Caco-2 (cell line): ENCODE results near the gene IPPK. TPM values are rescaled to one million over a fixed set of nuclear protein-coding genes. Genes with fewer than 3 reads are reported as not detected.

Source experiments
- BruUV-seq: library from RNA; stranded (reverse); fragments of 400-500 nt; replicated peaks from 2 replicates; lab custom pipeline; 2021; lab: Mats Ljungman, UMichigan
- CTCF ChIA-PET: fragments of 300-600 bp; sonication (Branson Sonifier 250); formaldehyde crosslinking; loops from one replicate; lab custom pipeline; 2022; ENCODE audit warnings: antibody characterized with exemption; lab: Charles Lee
- POLR2A ChIA-PET: fragments of 300-600 bp; sonication (Branson Sonifier 250); formaldehyde crosslinking; loops from one replicate; lab custom pipeline; 2022; ENCODE audit warnings: antibody characterized with exemption; lab: Charles Lee
- DNase-seq, 2 experiments: peaks; one replicate each; pipeline versions ENCODE4 v3.0.0 to v3.0.0-alpha.2; 2020 to 2022
- H3K27me3 ChIP-seq: replicated peaks from 2 replicates; pipeline ENCODE4 v1.6.0; 2011; ENCODE audit warnings: low read length; ENCODE audit not compliant: control insufficient read depth, insufficient read depth
- H3K36me3 ChIP-seq: 2 replicates; pipeline ENCODE4 v1.5.1; 2011; ENCODE audit warnings: low read length; ENCODE audit not compliant: control insufficient read depth, insufficient read depth
- H3K4me1 ChIP-seq: fragments of 250-450 bp; sonication (Bioruptor Pico); 2 replicates; pipeline ENCODE4 v1.5.1; 2020; ENCODE audit warnings: mild to moderate bottlenecking
- H3K4me3 ChIP-seq: 2 replicates; pipeline ENCODE4 v1.5.1; 2011; ENCODE audit warnings: low read depth, mild to moderate bottlenecking, control low read depth, low read length
- H3K9me3 ChIP-seq: fragments of 250-450 bp; sonication (Bioruptor Pico); 2 replicates; pipeline ENCODE4 v1.5.1; 2020; ENCODE audit warnings: mild to moderate bottlenecking, moderate library complexity
- H3K27ac Mint-ChIP-seq: one replicate; pipeline ENCODE4 v1.8.0; 2022; ENCODE audit warnings: mixed read lengths; ENCODE audit not compliant: unreplicated experiment
- H3K27me3 Mint-ChIP-seq: one replicate; pipeline ENCODE4 v1.8.0; 2022; ENCODE audit warnings: mixed read lengths; ENCODE audit not compliant: insufficient read depth, unreplicated experiment
- H3K36me3 Mint-ChIP-seq: one replicate; pipeline ENCODE4 v1.8.0; 2022; ENCODE audit warnings: mild to moderate bottlenecking, mixed read lengths; ENCODE audit not compliant: insufficient read depth, unreplicated experiment
- H3K4me1 Mint-ChIP-seq: one replicate; pipeline ENCODE4 v1.8.0; 2022; ENCODE audit warnings: low read depth, mixed read lengths; ENCODE audit not compliant: unreplicated experiment
- H3K4me3 Mint-ChIP-seq: one replicate; pipeline ENCODE4 v1.8.0; 2022; ENCODE audit warnings: mild to moderate bottlenecking, moderate library complexity, mixed read lengths; ENCODE audit not compliant: unreplicated experiment
- H3K9me3 Mint-ChIP-seq: one replicate; pipeline ENCODE4 v1.8.0; 2022; ENCODE audit warnings: mixed read lengths; ENCODE audit not compliant: unreplicated experiment
- intact Hi-C: fragments of 100-400 bp; cut with micrococcal nuclease; formaldehyde crosslinking; loops from one replicate; pipeline ENCODE4 v1.10.0; 2022; ENCODE audit not compliant: unreplicated experiment
- total RNA-seq: library from RNA; stranded (reverse); gene quantifications from 2 replicates; pipeline ENCODE4 v1.2.3, GENCODE V29; 2022
- TF ChIP-seq, protein P1 (sequence below), 2 experiments: fragments of 200-600 bp in 1 of 2; IDR thresholded peaks; 1 replicate in 1 of 2; 2 replicates in 1 of 2; pipeline versions ENCODE4 v1.5.1 to v1.8.0; 2011 to 2022; ENCODE audit warnings: antibody characterized with exemption in 1 of 2, control low read depth in 1 of 2, inconsistent platforms in 1 of 2, low read depth in 1 of 2, low read length in 1 of 2, mild to moderate bottlenecking in 1 of 2, moderate library complexity in 1 of 2; ENCODE audit not compliant: insufficient read depth in 1 of 2, severe bottlenecking in 1 of 2, unreplicated experiment in 1 of 2

IPPK gene
- total RNA-seq, 1 experiment from 2014 or later = 5.4 TPM

DNA sequence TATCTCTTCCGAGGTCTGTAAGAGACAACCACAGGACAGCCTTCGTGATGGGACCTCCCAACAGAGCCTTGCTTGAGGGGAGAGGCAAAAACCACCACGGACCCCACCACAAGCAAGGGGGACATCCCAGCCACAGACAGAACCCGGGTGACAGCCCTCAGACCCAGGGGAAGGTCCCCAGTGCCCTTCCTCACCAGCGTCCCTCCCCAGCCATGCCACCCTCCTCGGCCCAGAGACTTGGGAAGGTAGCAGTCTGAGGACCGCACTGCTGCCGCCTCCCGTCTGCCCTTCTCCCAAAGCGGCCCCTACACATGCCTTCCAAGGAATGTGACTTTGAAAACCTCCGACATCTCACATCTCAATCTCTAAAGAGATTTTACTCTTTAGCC lies 13.4 kb downstream of the IPPK start:
- Histone ChIP-seq H3K4me1 (no peaks in the 10 kb centered on the region), H3K36me3 (no peaks in the 10 kb centered on the region), H3K27me3 (no peaks in the 10 kb centered on the region), H3K4me3 (no peak overlapping the region), H3K9me3 (no peaks in the 10 kb centered on the region)
- ChIA-PET POLR2A (no interaction called here), CTCF (no interaction called here)
- Mint-ChIP-seq H3K4me3 (no peak overlapping the region), H3K27me3 (no peaks in the 10 kb centered on the region), H3K36me3 (peaks cover 14% of the 10 kb centered on the region), H3K27ac (no peak overlapping the region), H3K9me3 (no peaks in the 10 kb centered on the region), H3K4me1 (no peaks in the 10 kb centered on the region)
- TF ChIP-seq, protein P1, sequence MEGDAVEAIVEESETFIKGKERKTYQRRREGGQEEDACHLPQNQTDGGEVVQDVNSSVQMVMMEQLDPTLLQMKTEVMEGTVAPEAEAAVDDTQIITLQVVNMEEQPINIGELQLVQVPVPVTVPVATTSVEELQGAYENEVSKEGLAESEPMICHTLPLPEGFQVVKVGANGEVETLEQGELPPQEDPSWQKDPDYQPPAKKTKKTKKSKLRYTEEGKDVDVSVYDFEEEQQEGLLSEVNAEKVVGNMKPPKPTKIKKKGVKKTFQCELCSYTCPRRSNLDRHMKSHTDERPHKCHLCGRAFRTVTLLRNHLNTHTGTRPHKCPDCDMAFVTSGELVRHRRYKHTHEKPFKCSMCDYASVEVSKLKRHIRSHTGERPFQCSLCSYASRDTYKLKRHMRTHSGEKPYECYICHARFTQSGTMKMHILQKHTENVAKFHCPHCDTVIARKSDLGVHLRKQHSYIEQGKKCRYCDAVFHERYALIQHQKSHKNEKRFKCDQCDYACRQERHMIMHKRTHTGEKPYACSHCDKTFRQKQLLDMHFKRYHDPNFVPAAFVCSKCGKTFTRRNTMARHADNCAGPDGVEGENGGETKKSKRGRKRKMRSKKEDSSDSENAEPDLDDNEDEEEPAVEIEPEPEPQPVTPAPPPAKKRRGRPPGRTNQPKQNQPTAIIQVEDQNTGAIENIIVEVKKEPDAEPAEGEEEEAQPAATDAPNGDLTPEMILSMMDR (IDR thresholded peaks at IDR 0.05; ENCODE audit: insufficient read depth in 1 of 2, low read depth in 1 of 2, low read length in 1 of 2, severe bottlenecking in 1 of 2, unreplicated experiment in 1 of 2) = no peak
- intact Hi-C loops = loop anchor here (10.0 kb wide), 1 partner anchor 422 kb away; no protein-coding TSS in a partner anchor
- DNase-seq = no peak
- no TSS peak for BruUV-seq

DNA sequence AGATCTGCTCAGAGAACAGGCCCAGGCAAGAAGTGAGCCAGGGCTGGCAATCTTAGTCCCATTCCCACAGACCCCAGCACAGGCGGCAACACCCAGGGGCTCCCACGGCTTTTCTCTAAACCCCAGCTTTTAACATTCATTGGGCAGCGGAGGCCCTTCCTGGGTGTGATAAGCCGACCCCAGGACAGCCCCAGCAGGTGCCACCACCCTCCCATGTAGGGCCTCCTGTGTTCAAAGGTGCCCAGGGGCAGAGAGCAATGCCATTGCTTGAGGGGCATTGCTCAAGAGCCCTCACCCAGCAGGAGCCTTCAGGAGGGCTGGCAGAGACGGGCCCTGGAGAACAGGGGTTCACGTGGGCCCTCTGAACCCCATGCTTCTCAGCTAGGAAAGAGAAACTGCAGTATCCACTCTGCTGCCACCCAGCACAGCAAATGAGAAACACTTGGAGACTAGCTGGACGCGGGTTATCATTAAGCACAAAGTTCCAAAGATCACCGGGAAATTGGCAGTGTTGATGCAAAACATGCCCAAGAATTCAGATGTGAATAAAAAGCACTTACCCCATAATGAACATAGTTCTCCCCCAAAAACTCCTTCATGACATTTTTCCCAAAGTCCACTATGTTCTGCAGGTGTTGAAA lies 13.9 kb downstream of the IPPK start:
- no peak overlapping the region for H3K4me3 ChIP-seq
- H3K4me1 Mint-ChIP-seq = no peaks in the 10 kb centered on the region
- TF ChIP-seq, protein P1 (IDR thresholded peaks at IDR 0.05; ENCODE audit: insufficient read depth in 1 of 2, low read depth in 1 of 2, low read length in 1 of 2, severe bottlenecking in 1 of 2, unreplicated experiment in 1 of 2) = no peak
- CTCF ChIA-PET = no interaction called here
- H3K4me3 Mint-ChIP-seq = no peak overlapping the region
- intact Hi-C loops = loop anchor here (10.0 kb wide), 1 partner anchor 421 kb away; no protein-coding TSS in a partner anchor
- no peaks in the 10 kb centered on the region for H3K27me3 ChIP-seq
- H3K9me3 Mint-ChIP-seq = no peaks in the 10 kb centered on the region
- H3K36me3 Mint-ChIP-seq = peaks cover 16% of the 10 kb centered on the region
- POLR2A ChIA-PET = no interaction called here
- no peaks in the 10 kb centered on the region for H3K27me3 Mint-ChIP-seq
- H3K36me3 ChIP-seq = no peaks in the 10 kb centered on the region
- DNase-seq = no peak
- no peak overlapping the region for H3K27ac Mint-ChIP-seq
- BruUV-seq = no TSS peak
- no peaks in the 10 kb centered on the region for H3K9me3 ChIP-seq
- no peaks in the 10 kb centered on the region for H3K4me1 ChIP-seq

DNA sequence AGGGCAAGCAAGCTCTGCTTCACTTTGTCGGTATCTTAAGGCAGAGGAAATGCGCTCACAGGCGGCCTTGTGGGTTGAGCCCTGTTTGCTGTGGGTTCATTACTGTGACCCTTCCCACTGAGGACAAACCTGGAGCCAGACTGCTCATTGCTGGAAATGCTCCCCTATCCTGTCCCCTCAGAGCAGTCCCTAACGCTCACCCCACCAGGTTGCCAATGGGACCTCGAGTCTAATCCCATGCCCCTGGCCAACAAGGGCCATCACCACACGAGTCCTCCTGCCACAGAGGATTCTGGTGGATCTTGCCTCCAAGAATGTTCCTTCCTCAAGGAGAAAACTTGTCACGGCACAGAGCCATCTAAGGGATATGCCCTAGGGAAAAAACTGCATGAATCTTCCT lies 14.6 kb downstream of the IPPK start:
- TF ChIP-seq, protein P1 (IDR thresholded peaks at IDR 0.05; ENCODE audit: insufficient read depth in 1 of 2, low read depth in 1 of 2, low read length in 1 of 2, severe bottlenecking in 1 of 2, unreplicated experiment in 1 of 2) = no peak
- intact Hi-C loops = loop anchor here (10.0 kb wide), 1 partner anchor 421 kb away; no protein-coding TSS in a partner anchor
- Mint-ChIP-seq H3K4me1 (no peaks in the 10 kb centered on the region), H3K27me3 (no peaks in the 10 kb centered on the region), H3K9me3 (no peaks in the 10 kb centered on the region), H3K36me3 (peaks cover 16% of the 10 kb centered on the region), H3K27ac (no peak overlapping the region), H3K4me3 (no peak overlapping the region)
- Histone ChIP-seq H3K9me3 (no peaks in the 10 kb centered on the region), H3K4me1 (no peaks in the 10 kb centered on the region), H3K36me3 (no peaks in the 10 kb centered on the region), H3K27me3 (no peaks in the 10 kb centered on the region), H3K4me3 (no peak overlapping the region)
- CTCF ChIA-PET = no interaction called here
- BruUV-seq = no TSS peak
- POLR2A ChIA-PET = no interaction called here
- no peak for DNase-seq
